Activated CD8-positive, alpha-beta memory T cell treated with anti-CD3 and anti-CD28 coated beads for 36 hours (primary cell): Measurements from ENCODE around the gene XPOT. TPM values are rescaled to one million over a fixed set of nuclear protein-coding genes. Genes with fewer than 3 reads are reported as not detected.
"Not testable (repeated sequence)": the region's sequence is repeated elsewhere in the genome, so short reads cannot be mapped to it uniquely, and the experiment has no call there.

Source experiments
- CTCF ChIA-PET: fragments of 350-600 bp; sonication (Branson Sonifier 250); formaldehyde crosslinking; loops from one replicate; lab custom pipeline; 2021; ENCODE audit warnings: antibody characterized with exemption; lab: Charles Lee
- POLR2A ChIA-PET: fragments of 350-600 bp; sonication (Branson Sonifier 250); formaldehyde crosslinking; loops from one replicate; lab custom pipeline; 2021; ENCODE audit warnings: antibody characterized with exemption; lab: Charles Lee
- total RNA-seq, 2 experiments: library from RNA; stranded (reverse); gene quantifications; one replicate each; pipeline ENCODE4 v1.2.3, GENCODE V29; 2021

XPOT gene
- 100 to 1,000 TPM; 163 to 174 TPM for total RNA-seq

- ChIA-PET POLR2A (interaction anchor here (0.6 to 1.5 kb wide), 4 partner anchors 10 to 182 kb away, joined by 3 to 6 read pairs (median 4); partner anchors contain the start of gene KICS2), CTCF (interaction anchor here (0.9 kb wide), 1 partner anchor 623 kb away, joined by 3 read pairs; no protein-coding TSS in a partner anchor)
These were observed at the start of gene XPOT for GRCh38 chr12:64403707-64404469. XPOT (plus strand) TSS chr12:64404392; CDS start chr12:64410036, 5,644 bp downstream.

GRCh38 chr12:64356209-64356608, 48.0 kb upstream of the XPOT start:
- CTCF ChIA-PET, POLR2A ChIA-PET: not testable (repeated sequence)

GRCh38 chr12:64361173-64361572, 43.0 kb upstream of the XPOT start:
- POLR2A ChIA-PET, CTCF ChIA-PET: not testable (repeated sequence)

- ChIA-PET POLR2A (no interaction called here), CTCF (no interaction called here)
These were observed 41.4 kb upstream of the XPOT start for GRCh38 chr12:64362721-64363305.

GRCh38 chr12:64383675-64384074, 20.5 kb upstream of the XPOT start:
- ChIA-PET POLR2A (no interaction called here), CTCF (interaction anchor here (1.1 kb wide), 1 partner anchor 25 kb away, joined by 3 read pairs; no protein-coding TSS in a partner anchor)

GRCh38 chr12:64385019-64385418, 19.2 kb upstream of the XPOT start:
- CTCF ChIA-PET = interaction anchor here (0.6 kb wide), 1 partner anchor 792 kb away, joined by 3 read pairs; no protein-coding TSS in a partner anchor
- POLR2A ChIA-PET = no interaction called here

- ChIA-PET POLR2A (no interaction called here), CTCF (no interaction called here)
These were observed 18.7 kb upstream of the XPOT start for GRCh38 chr12:64385468-64385867.

- POLR2A ChIA-PET = no interaction called here
- CTCF ChIA-PET = no interaction called here
These were observed 16.9 kb upstream of the XPOT start for GRCh38 chr12:64387197-64387816.

- POLR2A ChIA-PET = no interaction called here
- CTCF ChIA-PET = no interaction called here
These were observed 15.0 kb upstream of the XPOT start for GRCh38 chr12:64389154-64389553.

GRCh38 chr12:64390275-64390851, 13.8 kb upstream of the XPOT start, which contains the start of gene C12orf56:
C12orf56 (minus strand) TSS chr12:64390758; CDS start chr12:64390565, 193 bp downstream.
- CTCF ChIA-PET = no interaction called here
- POLR2A ChIA-PET = no interaction called here

GRCh38 chr12:64392221-64392620, 12.0 kb upstream of the XPOT start:
- ChIA-PET CTCF (no interaction called here), POLR2A (no interaction called here)

GRCh38 chr12:64395739-64396138, 8.5 kb upstream of the XPOT start:
- CTCF ChIA-PET = no interaction called here

GRCh38 chr12:64400041-64400440, 4.2 kb upstream of the XPOT start:
- ChIA-PET POLR2A (no interaction called here), CTCF (no interaction called here)

More at GRCh38 chr12:64395739-64396138, 8.5 kb upstream of the XPOT start:
- POLR2A ChIA-PET = no interaction called here

GRCh38 chr12:64402181-64402580, 2.0 kb upstream of the XPOT start:
- CTCF ChIA-PET = interaction anchor here (0.6 kb wide), 1 partner anchor 870 kb away, joined by 4 read pairs; no protein-coding TSS in a partner anchor
- POLR2A ChIA-PET = no interaction called here

- CTCF ChIA-PET = no interaction called here
- POLR2A ChIA-PET = interaction anchor here (1.1 to 1.5 kb wide), 3 partner anchors 46 to 183 kb away, joined by 3 to 6 read pairs (median 5); partner anchors contain the start of gene KICS2
These were observed 471 bp downstream of the XPOT start for GRCh38 chr12:64404470-64405256.

GRCh38 chr12:64407342-64408223, 3.4 kb downstream of the XPOT start:
- ChIA-PET CTCF (no interaction called here), POLR2A (interaction anchor here (0.6 kb wide), 1 partner anchor 46 kb away, joined by 3 read pairs; no protein-coding TSS in a partner anchor)

- CTCF ChIA-PET = no interaction called here
- POLR2A ChIA-PET = no interaction called here
These were observed 7.2 kb downstream of the XPOT start for GRCh38 chr12:64411427-64411826.

GRCh38 chr12:64412459-64412858, 8.3 kb downstream of the XPOT start:
- POLR2A ChIA-PET = no interaction called here
- CTCF ChIA-PET = interaction anchor here (1.4 kb wide), 1 partner anchor 35 kb away, joined by 3 read pairs; no protein-coding TSS in a partner anchor
